HL-60 (cell line): ENCODE data around the gene RNASEL.

ENCODE experiments used
- CTCF ChIP-seq: IDR thresholded peaks from one replicate; pipeline ENCODE4 v1.5.1; 2011; ENCODE audit warnings: low read length, control low read depth, inconsistent platforms; ENCODE audit not compliant: insufficient read depth
- SPI1 ChIP-seq: IDR thresholded peaks from 2 replicates; pipeline ENCODE4 v1.6.1; 2012; ENCODE audit warnings: low read depth, mild to moderate bottlenecking, borderline replicate concordance

- TF ChIP-seq CTCF = no peak
- no peak for TF ChIP-seq SPI1
Measured at GRCh38 chr1:182552527-182552926, 36.5 kb downstream of the RNASEL start.
